Esophagus (tissue), 2 donors: Measurements from ENCODE around the gene RHOXF1. TPM values are rescaled to one million over a fixed set of nuclear protein-coding genes. Genes with fewer than 3 reads are reported as not detected.
"Not testable (repeated sequence)": the region's sequence is repeated elsewhere in the genome, so short reads cannot be mapped to it uniquely, and the experiment has no call there.

Source experiments
- H3K27ac ChIP-seq, 2 donors: one replicate each; pipeline ENCODE4 v1.5.1; 2013; ENCODE audit warnings: low read depth in 2 of 2, mild to moderate bottlenecking in 2 of 2, inconsistent platforms in 1 of 2, low read length in 1 of 2, moderate library complexity in 1 of 2
- H3K27me3 ChIP-seq, 2 donors: one replicate each; pipeline ENCODE4 v1.6.1; 2013; ENCODE audit warnings: low read length in 2 of 2, control low read depth in 1 of 2, mild to moderate bottlenecking in 1 of 2; ENCODE audit not compliant: insufficient read depth in 2 of 2, control insufficient read depth in 1 of 2
- H3K36me3 ChIP-seq, 2 donors: one replicate each; pipeline ENCODE4 v1.6.1; 2013; ENCODE audit warnings: low read length in 1 of 2; ENCODE audit not compliant: control insufficient read depth in 2 of 2, insufficient read depth in 2 of 2
- H3K4me1 ChIP-seq, 2 donors: one replicate each; pipeline ENCODE4 v1.6.1; 2013; ENCODE audit warnings: low read length in 1 of 2; ENCODE audit not compliant: control insufficient read depth in 2 of 2, insufficient read depth in 2 of 2
- H3K4me3 ChIP-seq, 2 donors: one replicate each; pipeline ENCODE4 v1.5.1; 2013; ENCODE audit warnings: low read length in 2 of 2, mild to moderate bottlenecking in 2 of 2, low read depth in 1 of 2, moderate library complexity in 1 of 2
- H3K9me3 ChIP-seq, 2 donors: one replicate each; pipeline ENCODE4 v1.6.1; 2013; ENCODE audit warnings: mild to moderate bottlenecking in 2 of 2, low read depth in 1 of 2, low read length in 1 of 2, moderate library complexity in 1 of 2; ENCODE audit not compliant: control insufficient read depth in 2 of 2, insufficient read depth in 1 of 2
- WGBS, 2 donors: extraction: QIAGEN DNeasy Blood & Tissue Kit; methylation state at CpG; one replicate each; pipeline ENCODE4 v1.1.7; 2013; 5-methylcytosine and 5-hydroxymethylcytosine counted together
- polyA plus RNA-seq, 2 donors: library from polyadenylated mRNA; stranded (reverse); fragments of 200-250 nt; gene quantifications; one replicate each; pipeline ENCODE4 v1.2.3, GENCODE V29; 2013
- donor health status: healthy with polysubstance abuse.
- donor health status: Bipolar disorder and iron deficiency.

RHOXF1 gene, protein sequence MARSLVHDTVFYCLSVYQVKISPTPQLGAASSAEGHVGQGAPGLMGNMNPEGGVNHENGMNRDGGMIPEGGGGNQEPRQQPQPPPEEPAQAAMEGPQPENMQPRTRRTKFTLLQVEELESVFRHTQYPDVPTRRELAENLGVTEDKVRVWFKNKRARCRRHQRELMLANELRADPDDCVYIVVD
- under 1 TPM; 0.24 to 0.53 TPM for polyA plus RNA-seq

- WGBS, 2 donors: 94 to 97% methylated on average over 35 of the region's 35 CpGs
- H3K27ac ChIP-seq: no peak within 1 kb of the TSS
- H3K9me3 ChIP-seq: no peaks in the 10 kb centered on the region
- H3K36me3 ChIP-seq: no peaks in the 10 kb centered on the region
- H3K27me3 ChIP-seq: peaks cover 0 to 3% of the 10 kb centered on the region in 2 donors
- H3K4me1 ChIP-seq: no peaks in the 10 kb centered on the region
- no peak within 1 kb of the TSS for H3K4me3 ChIP-seq
Measured at GRCh38 chrX:120115438-120115963, at the start of gene RHOXF1. RHOXF1 (minus strand) TSS chrX:120115913; CDS start chrX:120115862, 51 bp downstream.

GRCh38 chrX:120159086-120159485 is 43.4 kb upstream of the RHOXF1 start:
- WGBS, 2 donors: 81 to 96% methylated on average over 7 to 29 of the region's 33 CpGs
- H3K9me3 ChIP-seq, H3K27ac ChIP-seq, H3K36me3 ChIP-seq, H3K27me3 ChIP-seq, H3K4me3 ChIP-seq, H3K4me1 ChIP-seq: not testable (repeated sequence)

DNA sequence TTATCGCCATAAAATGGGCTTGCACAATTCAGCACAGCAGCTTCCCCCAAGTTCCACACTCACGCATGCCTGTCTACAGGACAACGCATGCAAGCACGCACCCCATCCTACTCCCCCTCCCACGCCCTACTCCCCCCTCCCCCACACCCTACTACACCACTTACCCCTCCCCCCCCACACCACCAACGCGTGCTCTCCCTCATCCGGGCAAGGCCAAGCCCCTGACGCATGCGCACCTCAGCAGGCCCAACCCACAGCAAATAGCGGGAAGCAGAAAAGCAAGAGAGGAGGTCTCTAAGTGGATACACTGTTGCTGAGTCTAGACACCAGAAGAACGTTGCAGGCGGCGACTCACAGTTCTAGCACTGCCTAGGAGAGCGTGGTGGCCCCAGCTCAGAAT is 42.6 kb upstream of the RHOXF1 start, which contains the start of gene RHOXF2:
RHOXF2 (plus strand) TSS at position 301 of the 400 bp plus-strand sequence. CDS start 138 bp downstream, outside the sequence.
- H3K9me3 ChIP-seq, H3K27ac ChIP-seq, H3K4me1 ChIP-seq, H3K36me3 ChIP-seq, H3K27me3 ChIP-seq, H3K4me3 ChIP-seq: not testable (repeated sequence)
- no CpG with 5 or more reads among the region's 15 CpGs for WGBS, 2 donors

- H3K4me1 ChIP-seq, H3K36me3 ChIP-seq, H3K4me3 ChIP-seq, H3K27ac ChIP-seq, H3K9me3 ChIP-seq, H3K27me3 ChIP-seq: not testable (repeated sequence)
- WGBS, 2 donors: no CpG with 5 or more reads among the region's 12 CpGs
Measured at GRCh38 chrX:120150109-120150744, 34.5 kb upstream of the RHOXF1 start.

GRCh38 chrX:120147537-120147936 is 31.8 kb upstream of the RHOXF1 start:
- no peaks in the 10 kb centered on the region for H3K9me3 ChIP-seq
- no peak overlapping the region for H3K27ac ChIP-seq
- no peak overlapping the region for H3K4me3 ChIP-seq
- H3K4me1 ChIP-seq: peaks cover 3% of the 10 kb centered on the region in 2 donors
- 94 to 96% methylated on average over 8 of the region's 8 CpGs for WGBS, 2 donors
- H3K36me3 ChIP-seq: no peaks in the 10 kb centered on the region
- H3K27me3 ChIP-seq: no peaks in the 10 kb centered on the region

- not testable (repeated sequence) for H3K4me1 ChIP-seq, H3K4me3 ChIP-seq, H3K36me3 ChIP-seq, H3K9me3 ChIP-seq, H3K27ac ChIP-seq, H3K27me3 ChIP-seq
- 78 to 100% methylated on average over 1 of the region's 1 CpG for WGBS, 2 donors
Measured at GRCh38 chrX:120146323-120146722, 30.6 kb upstream of the RHOXF1 start.

- Histone ChIP-seq H3K9me3 (no peaks in the 10 kb centered on the region), H3K4me3 (no peak overlapping the region), H3K27me3 (no peaks in the 10 kb centered on the region), H3K36me3 (no peaks in the 10 kb centered on the region), H3K4me1 (peaks cover 3% of the 10 kb centered on the region in 2 donors), H3K27ac (no peak overlapping the region)
- WGBS, 2 donors: 64 to 65% methylated on average over 4 of the region's 4 CpGs
Measured at GRCh38 chrX:120145295-120145925, 29.7 kb upstream of the RHOXF1 start.

GRCh38 chrX:120144178-120144844 is 28.6 kb upstream of the RHOXF1 start:
- Histone ChIP-seq H3K9me3 (no peaks in the 10 kb centered on the region), H3K27ac (no peak overlapping the region), H3K27me3 (no peaks in the 10 kb centered on the region), H3K4me3 (peak overlapping the region in 1 of 2 donors; percentile 16), H3K4me1 (peaks cover 3% of the 10 kb centered on the region in 2 donors), H3K36me3 (no peaks in the 10 kb centered on the region)
- 30 to 37% methylated on average over 12 of the region's 12 CpGs for WGBS, 2 donors

DNA sequence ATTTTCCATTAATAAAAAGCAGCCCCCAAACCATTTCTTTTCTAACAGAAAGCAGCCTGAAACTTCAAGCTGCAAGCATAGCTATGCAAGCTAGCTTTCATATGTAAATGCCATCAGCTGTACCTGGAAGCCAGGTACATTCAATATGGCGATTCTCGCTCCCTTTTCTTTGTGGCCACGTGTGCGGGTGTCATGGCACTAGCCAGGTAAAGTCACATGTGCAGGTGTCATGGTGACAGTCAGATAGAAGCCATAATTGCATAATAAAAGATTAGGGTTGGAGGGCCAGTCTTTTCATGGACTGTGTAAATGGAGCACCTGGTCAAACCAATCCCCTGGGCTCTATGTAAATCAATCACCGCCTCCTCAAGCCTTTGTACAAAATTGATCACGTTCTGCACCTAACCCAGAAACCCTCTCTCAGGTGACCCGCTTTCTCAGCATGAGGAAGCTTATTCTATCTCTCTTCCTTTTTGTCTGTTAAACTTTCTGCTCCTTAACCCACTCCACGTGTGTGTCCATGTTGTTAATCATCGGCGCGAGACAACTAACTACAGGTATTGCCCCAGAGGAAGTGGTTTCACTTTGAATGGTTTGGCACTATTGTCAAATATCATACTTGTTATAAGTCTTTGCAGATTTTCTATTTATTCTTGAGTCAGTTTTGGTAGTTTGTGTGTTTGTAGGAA is 24.7 kb upstream of the RHOXF1 start:
- Histone ChIP-seq H3K4me1 (peaks cover 3% of the 10 kb centered on the region in 2 donors), H3K9me3 (no peaks in the 10 kb centered on the region)

More for the DNA sequence above, 24.7 kb upstream of the RHOXF1 start:
- Histone ChIP-seq H3K4me3 (no peak overlapping the region), H3K27me3 (no peaks in the 10 kb centered on the region), H3K27ac (no peak overlapping the region), H3K36me3 (no peaks in the 10 kb centered on the region)
- 68 to 79% methylated on average over 11 of the region's 11 CpGs for WGBS, 2 donors
